GM21576 (cell line): Measurements from ENCODE around the gene SLC38A1.
"Not testable (repeated sequence)": the region's sequence is repeated elsewhere in the genome, so short reads cannot be mapped to it uniquely, and the experiment has no call there.

Experiments
- ATAC-seq: cut with Tn5 transposase; IDR thresholded peaks from one replicate; pipeline ENCODE4 v1.9.1; 2021; ENCODE audit warnings: mild to moderate bottlenecking, moderate library complexity; ENCODE audit not compliant: unreplicated experiment

The SLC38A1 gene

DNA sequence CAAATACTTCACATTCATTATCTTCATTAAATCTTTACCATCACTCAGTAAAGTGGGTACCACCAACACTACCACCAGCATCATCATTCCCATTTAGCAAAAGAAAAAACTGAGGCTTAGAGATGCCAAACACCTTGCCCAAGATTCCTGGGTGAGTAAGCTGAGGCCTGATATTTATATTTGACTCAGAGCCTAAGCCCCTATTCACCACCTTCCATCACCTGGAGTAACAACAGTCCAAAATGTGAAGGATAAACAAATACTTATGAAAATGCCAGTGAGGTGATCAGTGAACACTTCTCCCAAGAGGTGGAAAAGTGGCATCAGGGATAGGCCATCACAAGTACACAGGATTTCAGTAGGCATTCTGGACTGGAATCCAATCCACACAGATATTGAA is 3.7 kb downstream of the SLC38A1 start:
- ATAC-seq, result no peak

GRCh38 chr12:46264057-46264456 is 4.8 kb downstream of the SLC38A1 start:
- no peak for ATAC-seq

GRCh38 chr12:46263140-46264016 is 5.5 kb downstream of the SLC38A1 start:
- ATAC-seq, result no peak

GRCh38 chr12:46261646-46262045 is 7.2 kb downstream of the SLC38A1 start:
- ATAC-seq, result no peak

DNA sequence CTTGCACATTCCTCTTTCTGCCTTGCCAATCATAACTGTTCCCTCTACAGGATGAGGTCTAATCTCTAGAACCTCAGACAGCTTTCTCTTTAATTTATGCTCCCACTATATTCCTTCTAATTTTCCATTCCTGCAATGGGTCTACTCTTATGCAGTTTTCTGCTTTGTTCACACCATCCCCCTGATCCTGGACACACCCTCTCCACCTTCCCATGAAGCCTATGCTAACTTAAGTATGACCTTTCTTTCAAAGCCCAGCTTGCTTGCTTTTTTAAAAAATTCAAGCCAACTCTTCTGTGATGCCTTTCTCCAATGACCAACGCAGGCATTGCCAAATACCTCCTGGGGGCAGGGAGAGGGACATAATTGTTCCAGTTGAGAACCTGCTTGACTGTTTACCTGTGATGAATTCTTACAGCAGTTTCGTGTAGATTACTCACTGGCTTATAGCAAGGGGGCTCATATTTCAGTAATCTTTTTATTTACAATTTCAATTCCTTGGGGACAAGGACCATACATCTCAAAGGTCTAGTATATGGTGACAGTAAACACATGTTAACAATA is 7.8 kb downstream of the SLC38A1 start:
- no peak for ATAC-seq

DNA sequence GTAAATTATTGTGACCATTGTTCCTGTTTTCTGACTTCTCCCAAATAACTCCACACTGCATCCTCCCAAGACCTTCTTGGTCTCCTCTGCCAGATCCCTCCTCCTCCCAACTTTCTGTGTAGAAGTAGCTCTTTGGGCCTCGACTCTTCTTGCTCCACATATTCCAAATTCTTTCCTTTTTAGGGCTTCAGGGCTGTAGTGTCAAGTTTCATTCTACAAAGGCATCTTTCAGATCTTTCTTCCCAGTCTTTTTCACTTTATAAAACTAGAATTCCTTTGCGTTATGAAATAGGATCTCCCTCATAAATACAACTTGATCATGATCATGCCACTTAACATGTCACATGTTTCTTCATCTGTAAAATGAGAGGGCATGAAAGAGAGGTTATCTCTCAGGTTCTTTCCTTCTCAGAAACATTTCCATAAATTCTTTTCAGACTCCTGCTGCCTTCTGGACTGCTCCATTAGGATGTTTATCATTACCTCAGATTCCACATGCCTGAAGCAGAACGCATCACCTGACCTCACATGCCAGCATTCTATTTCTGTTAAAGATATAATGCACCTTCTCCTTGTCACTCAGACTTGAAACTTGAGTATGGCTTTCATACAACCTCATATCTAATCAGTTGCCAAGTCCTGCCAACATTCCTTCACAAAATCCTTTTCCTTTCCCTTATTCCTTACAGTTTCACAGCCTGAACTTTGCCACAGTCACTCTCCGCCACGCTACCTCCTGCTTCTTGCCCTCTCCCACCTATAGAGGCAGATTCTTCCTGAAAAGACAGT is 8.5 kb downstream of the SLC38A1 start:
- ATAC-seq, result no peak

DNA sequence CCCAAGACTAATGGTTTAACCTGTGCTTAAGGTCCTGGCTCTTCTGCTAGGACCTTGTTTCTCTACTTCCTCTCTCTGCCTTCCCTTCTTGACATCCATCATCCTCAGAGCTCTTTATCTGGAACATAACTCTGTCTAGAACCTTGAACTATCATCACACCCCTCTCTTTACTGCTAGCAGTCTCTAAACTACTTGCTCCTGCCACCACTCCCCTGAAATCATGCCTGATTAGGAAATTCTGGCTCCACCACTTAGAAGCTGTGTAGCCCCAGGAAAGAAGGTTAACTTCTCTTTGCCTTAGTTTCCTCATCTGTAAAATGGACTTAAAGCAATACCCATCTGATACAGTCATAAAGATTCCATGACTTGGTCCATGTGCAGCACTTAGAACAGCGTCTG is 9.1 kb downstream of the SLC38A1 start:
- ATAC-seq, result no peak

- no peak for ATAC-seq
Measured at GRCh38 chr12:46259071-46259470, 9.8 kb downstream of the SLC38A1 start.

DNA sequence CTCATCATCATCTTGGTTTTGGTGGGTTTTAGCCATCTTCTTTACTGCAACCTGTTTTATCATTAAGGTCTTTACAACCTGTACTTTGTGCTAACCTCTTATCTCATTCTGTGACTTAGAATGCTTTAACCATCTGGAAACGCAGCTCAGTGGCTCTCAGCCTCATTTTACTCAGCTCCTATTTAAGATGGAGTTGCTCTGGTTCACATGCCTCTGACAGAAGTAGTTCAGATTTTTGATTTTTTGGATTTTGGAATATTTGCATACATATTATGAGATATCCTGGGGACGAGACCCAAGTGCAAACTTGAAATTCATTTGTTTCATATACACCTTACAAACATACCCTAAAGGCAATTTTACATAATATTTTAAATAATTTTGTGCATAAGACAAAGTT is 10.7 kb downstream of the SLC38A1 start:
- ATAC-seq, result no peak

DNA sequence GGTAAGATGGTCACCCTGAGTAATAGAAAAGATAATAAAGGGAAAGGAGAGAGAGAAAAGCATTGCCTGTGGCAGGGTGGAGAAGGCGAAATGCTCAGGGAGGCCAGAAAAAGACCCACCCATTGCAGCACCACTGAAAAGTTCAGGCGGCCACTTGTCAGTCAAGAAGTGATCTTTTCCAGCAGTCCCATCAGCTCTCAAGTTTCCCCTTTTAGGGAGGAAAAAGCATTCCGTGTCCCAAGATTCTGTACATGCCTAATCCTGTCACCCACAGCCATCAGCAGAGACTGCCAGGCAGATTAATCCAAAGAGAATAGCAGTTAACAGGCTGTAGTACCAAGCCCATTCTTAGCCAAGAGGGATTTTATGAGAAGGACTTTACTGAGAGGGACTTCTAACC is 11.9 kb downstream of the SLC38A1 start:
- no peak for ATAC-seq

- ATAC-seq, result no peak
Measured at GRCh38 chr12:46253544-46254162, 15.2 kb downstream of the SLC38A1 start.

- not testable (repeated sequence) for ATAC-seq
Measured at GRCh38 chr12:46251994-46252393, 16.8 kb downstream of the SLC38A1 start.

GRCh38 chr12:46249960-46250359 is 18.9 kb downstream of the SLC38A1 start:
- not testable (repeated sequence) for ATAC-seq

- ATAC-seq, result no peak
Measured at GRCh38 chr12:46246021-46246700, 22.7 kb downstream of the SLC38A1 start.

GRCh38 chr12:46244997-46245396 is 23.8 kb downstream of the SLC38A1 start:
- no peak for ATAC-seq

DNA sequence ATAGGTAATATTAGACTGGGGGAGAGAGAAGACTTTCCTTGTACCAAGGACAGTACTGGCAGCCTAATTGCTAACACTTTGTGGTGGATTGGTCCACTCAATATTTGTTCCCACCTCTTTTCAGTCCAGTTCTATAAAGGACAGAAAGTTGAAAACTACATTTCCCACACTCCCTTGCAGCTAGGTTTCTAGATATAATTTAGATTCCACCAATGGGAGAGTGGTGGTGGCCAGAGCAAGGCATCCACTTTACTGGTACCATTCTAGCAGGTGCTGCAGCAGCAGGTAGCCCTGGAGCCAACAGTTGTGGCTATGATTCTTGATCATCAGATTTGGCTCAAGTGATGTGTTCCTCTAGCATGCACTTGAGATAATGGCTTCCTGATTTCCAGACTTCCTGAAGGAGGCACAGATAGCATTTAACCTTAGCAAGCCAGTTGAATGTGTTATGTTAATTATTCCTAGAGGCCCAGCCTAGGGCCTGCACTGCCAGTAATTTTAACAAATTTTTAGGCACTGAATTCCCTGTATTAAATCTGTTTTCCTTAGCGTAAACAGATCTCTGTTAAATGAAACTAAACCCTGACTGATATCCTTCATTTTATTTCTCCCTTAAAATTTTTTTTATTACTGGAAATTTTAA is 24.4 kb downstream of the SLC38A1 start:
- no peak for ATAC-seq

GRCh38 chr12:46242569-46242968 is 26.3 kb downstream of the SLC38A1 start:
- ATAC-seq, result no peak

GRCh38 chr12:46240436-46240835 is 28.4 kb downstream of the SLC38A1 start:
- ATAC-seq, result no peak

GRCh38 chr12:46238821-46239220 is 30.0 kb downstream of the SLC38A1 start:
- ATAC-seq, result no peak

DNA sequence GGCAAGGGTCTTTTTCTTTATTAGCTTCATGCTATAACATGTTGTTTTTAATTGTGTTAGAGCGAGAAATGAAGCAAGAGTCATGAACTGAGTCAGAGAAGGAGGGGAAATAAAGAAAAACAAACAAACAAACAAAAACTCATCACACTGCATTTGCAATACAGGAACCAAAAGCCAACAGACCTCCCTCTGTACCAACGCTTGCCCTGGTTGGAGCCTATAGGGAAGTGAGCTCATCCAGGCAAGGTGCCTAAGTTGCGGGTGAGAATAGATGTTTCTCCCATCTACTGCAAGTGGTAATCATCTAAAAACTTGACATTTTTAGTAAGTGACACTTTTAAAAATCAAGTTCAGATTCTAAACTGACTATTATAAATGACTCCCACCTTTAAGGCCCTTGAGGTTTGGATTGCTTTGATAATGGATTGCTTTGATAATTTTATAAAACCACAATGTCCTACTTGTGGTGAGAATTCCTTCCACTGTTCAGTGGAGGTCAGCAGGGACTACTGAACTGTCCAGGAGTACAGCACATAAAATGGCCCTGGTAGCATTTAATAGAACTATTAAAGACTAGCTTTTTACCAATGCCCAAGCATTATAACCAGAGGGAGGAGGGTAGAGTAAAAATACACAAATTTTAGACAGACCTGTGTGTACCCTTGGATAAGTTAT is 31.3 kb downstream of the SLC38A1 start:
- ATAC-seq, result no peak
